OCI-LY3 (cell line): Measurements from ENCODE around the gene RNGTT.
"Not testable (repeated sequence)": the region's sequence is repeated elsewhere in the genome, so short reads cannot be mapped to it uniquely, and the experiment has no call there.

Experiments
- CTCF ChIP-seq: fragments of 200-600, 300-600 bp; sonication (generic); IDR thresholded peaks from 2 replicates; pipeline ENCODE4 v1.5.1; 2014; ENCODE audit warnings: antibody characterized with exemption, low read length, low read depth
- EZH2phosphoT487 ChIP-seq: fragments of 200-600 bp; shearing (Covaris generic); IDR thresholded peaks from 2 replicates; pipeline ENCODE4 v1.6.1; 2018; ENCODE audit warnings: antibody characterized with exemption, mixed run types, low read depth

- TF ChIP-seq CTCF, EZH2phosphoT487: not testable (repeated sequence)
Observed at GRCh38 chr6:88833071-88833470, 130.3 kb downstream of the RNGTT start.
